Suppressor macrophage treated with lipopolysaccharide for 4 hours (primary cell): ENCODE measurements around the gene ZSCAN22.
A peak's percentile ranks its signal among the peaks of the same experiment; 100 is the strongest.
"Not testable (repeated sequence)": the region's sequence is repeated elsewhere in the genome, so short reads cannot be mapped to it uniquely, and the experiment has no call there.

Experiments
- DNase-seq: peaks from one replicate; pipeline ENCODE4 v3.0.0-alpha.2; 2020

ZSCAN22 gene

GRCh38 chr19:58326914-58327726, at the start of gene ZSCAN22:
ZSCAN22 (plus strand) TSS chr19:58326994; CDS start chr19:58334803, 7,809 bp downstream.
- DNase-seq, result peak; percentile 96

DNA sequence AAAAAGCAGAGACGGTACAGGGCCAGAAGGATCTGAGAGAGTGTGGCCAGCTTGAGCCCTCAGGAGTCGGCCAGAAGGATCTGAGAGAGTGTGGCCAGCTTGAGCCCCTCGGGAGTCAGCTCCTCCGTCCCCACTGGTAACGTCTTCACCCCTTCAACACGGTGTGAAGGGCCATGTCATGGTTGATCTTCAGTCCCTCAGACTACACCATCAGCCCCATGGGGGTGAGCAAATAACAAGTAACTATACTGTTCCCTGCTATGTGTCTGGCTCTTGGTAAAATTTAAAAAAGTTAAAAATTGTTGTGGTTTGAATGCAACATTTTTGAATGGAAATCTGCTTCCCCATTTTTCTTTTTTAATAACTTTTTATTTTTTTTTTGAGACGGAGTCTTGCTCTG, 49.6 kb upstream of the ZSCAN22 start:
- no peak for DNase-seq

GRCh38 chr19:58277748-58278540, 48.9 kb upstream of the ZSCAN22 start:
- no peak for DNase-seq

DNA sequence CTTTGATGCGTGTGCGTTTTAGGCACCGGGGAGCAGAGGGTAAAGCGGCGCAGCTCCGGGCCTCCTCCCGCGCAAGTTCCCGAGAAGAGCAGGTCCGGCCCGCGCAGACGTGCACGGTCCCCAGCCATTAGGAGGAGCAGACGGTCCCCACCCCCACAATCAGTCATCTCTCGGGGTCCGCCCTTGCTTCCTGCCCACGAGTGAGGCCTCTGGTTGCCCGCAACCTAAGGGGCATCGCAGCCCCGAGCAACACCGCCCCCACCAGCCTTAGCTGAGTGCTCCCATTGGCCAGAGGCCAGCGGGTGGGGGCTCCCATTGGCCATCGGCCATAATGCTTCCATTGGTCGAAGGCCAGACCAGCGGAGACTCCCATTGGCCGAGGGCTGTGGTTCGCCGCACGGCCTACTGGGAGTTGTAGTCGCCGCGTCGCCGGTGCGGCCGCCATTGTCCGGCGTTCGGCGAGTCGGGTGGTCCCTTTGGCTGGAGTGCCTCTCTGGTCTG, 48.2 kb upstream of the ZSCAN22 start, which contains the start of gene ZNF8:
Gene ZNF8, plus strand, starts transcription at position 415 of the 501 bp plus-strand sequence. CDS start 127 bp downstream, outside the sequence.
- peak; percentile 99 for DNase-seq

GRCh38 chr19:58279042-58279924, 47.5 kb upstream of the ZSCAN22 start:
- peak; percentile 58 for DNase-seq

DNA sequence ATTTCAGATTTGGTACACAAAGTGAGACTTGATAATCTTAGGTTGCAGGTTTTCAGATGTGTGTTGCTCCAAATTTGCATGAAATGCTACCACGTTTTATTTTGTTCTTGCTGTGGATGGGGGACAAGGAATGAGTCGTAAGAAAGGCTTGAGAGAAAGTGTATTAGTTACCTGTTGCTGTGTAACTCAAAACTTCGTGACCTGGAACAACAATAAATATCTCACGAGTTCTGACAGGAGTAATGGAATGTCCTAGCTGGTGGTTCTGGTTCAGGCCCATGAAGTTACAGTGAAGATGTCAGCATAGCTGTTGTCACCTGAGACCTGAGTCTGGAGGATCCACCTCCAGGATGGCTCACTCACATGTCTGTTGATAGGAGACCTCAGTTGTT, 46.9 kb upstream of the ZSCAN22 start:
- DNase-seq, result no peak

- no peak for DNase-seq
These were observed 42.6 kb upstream of the ZSCAN22 start for GRCh38 chr19:58284199-58284598.

DNA sequence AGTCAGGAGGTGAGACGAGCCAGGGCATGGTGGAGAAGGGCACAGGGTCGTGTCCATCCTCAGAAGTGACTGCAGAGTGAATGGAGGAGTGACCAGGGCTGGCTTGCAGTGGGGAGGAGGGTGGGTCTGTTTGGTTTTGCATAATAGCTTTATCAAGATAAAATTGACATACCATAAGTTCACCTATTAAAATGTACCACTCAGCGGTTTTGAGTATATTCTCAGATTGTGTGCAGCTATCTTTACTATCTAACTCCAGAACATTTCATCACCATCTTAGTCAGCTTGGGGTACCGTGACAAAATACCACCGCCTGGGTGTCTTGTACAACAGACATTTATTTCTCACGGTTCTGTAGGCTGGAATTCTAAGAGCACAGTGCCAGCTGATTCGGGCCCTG, 34.9 kb upstream of the ZSCAN22 start:
- no peak for DNase-seq

DNA sequence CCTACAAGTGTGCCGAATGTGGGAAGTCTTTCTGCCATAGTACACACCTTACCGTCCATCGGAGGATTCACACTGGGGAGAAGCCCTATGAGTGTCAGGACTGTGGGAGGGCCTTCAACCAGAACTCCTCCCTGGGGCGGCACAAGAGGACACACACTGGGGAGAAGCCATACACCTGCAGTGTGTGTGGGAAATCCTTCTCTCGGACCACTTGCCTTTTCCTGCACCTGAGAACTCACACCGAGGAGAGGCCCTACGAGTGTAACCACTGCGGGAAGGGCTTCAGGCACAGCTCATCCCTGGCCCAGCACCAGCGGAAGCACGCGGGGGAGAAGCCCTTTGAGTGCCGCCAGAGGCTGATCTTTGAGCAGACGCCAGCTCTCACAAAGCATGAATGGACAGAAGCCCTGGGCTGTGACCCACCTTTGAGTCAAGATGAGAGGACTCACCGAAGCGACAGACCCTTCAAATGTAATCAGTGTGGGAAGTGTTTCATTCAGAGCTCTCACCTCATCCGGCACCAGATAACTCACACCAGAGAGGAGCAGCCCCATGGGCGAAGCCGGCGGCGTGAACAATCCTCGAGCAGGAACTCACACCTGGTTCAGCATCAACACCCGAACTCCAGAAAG, 31.9 kb upstream of the ZSCAN22 start:
- no peak for DNase-seq

DNA sequence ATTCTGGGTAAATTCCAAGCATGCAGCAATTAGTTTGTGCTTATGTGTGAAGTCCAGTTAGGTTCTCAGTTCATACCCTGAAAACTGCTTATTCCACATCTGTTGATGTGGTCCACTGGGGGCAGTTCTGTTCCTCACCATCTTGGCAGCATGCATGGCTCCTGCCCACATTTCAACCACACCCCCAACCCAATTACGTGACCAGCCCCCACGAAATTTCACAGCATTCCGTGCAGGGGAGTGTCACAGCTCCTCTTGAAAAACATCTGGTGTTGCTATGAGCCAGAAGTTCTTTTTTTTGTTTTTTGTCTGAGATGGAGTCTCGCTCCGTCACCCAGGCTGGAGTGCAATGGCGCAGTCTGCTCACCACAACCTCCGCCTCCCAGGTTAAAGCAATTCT, 30.7 kb upstream of the ZSCAN22 start:
- no peak for DNase-seq

- DNase-seq, result no peak
These were observed 26.2 kb upstream of the ZSCAN22 start for GRCh38 chr19:58300620-58301019.

DNA sequence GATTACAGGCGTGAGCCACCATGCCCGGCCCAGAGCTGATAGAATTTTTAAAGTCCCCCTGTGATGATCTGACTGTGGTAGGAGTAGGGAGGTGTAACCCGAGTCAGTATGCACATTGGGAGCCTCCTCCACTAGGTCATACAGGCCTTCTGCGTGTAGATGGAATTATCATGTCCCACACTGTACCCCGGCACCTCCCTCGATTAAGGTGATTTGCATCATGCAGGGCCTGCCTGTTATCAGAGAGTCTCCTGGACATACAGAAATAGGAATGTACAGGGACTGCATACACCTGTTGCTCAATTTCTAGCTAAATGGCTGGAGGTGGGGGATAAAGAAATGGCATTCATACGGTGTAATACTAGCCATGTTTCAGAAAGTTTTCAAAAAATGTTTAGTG, 22.5 kb upstream of the ZSCAN22 start:
- no peak for DNase-seq

DNA sequence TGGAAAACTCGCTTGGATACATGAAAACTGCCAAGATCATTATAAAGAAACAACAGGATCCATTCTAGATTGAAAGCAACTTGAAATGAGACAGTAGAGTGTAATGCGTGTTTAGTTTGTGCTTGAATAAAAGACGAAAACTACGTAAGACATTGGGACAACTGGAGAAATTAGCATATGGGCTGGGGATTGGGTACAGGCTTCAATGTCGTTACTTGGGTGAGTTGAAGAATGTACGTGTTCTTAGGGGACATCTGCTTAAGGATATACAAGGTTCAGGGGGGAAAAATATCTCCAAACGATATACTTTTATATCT, 22.1 kb upstream of the ZSCAN22 start:
- no peak for DNase-seq

DNA sequence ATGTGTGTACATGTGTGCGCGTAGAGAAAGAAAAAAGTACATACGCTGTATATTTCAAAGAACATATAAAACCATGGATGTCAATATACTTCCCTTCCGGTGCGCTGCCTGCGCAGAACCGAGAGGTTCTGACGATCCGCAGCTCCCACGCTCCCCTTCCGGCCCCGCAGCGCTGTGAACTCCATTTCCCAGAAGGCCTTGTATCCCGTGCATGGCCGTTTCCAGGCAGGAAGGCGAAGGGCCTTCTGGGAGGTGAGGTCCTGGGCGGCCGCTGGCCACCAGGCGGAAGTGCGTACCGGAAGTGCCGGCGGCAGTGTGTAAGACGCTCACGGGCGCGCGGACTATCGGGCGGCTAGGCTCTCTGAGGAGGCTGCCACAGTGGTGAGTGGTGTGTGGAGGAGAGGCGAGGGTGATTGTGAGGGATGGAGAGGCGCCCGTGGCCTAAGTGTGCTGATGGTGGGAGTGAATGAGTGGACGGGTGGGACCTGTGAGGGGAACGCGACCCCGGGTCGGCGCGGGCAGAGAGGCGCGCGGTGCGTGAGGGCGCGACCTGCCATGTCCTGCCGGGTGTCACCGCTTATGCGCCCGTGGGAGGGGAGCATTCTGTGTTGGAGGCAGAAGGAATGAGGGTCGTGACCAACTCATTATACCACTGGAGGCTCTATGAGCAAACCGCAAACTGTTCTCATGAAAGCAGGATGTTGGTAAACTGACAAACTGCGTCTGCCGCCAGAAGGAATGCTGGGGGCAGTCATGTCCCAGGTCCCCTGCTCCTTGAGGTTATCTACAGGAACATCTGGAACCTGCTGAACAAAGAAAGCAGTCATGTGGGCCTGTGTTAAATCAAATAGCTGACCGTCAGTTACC, 21.5 kb upstream of the ZSCAN22 start, which contains the start of gene ERVK3-1:
Gene ERVK3-1, plus strand, starts transcription at position 313 of the 867 bp plus-strand sequence. CDS start 6,792 bp downstream, outside the sequence.
- DNase-seq, result peak; percentile 99

GRCh38 chr19:58305932-58306323, 20.9 kb upstream of the ZSCAN22 start:
- peak; percentile 18 for DNase-seq

DNA sequence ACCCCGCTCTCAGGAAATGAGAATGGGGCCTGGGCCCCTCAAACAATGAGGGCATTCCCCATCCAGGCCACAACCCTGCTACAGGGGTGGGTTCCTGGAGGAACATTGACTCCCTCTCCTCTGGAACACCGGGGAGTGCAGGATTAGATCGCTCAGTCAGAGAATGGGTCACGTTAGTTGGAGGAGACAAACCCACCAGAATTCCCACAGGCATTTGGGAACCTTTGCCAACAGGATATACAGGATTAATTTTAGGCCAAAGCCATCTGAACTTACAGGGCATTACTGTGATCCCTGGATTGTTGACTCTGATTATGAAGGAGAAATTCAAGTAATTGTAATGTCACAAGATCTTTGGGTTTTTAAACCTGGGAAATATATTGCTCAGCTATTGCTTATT, 19.1 kb upstream of the ZSCAN22 start:
- no peak for DNase-seq

GRCh38 chr19:58310685-58311084, 16.1 kb upstream of the ZSCAN22 start:
- not testable (repeated sequence) for DNase-seq

GRCh38 chr19:58311345-58311865, 15.4 kb upstream of the ZSCAN22 start:
- DNase-seq, result no peak

DNA sequence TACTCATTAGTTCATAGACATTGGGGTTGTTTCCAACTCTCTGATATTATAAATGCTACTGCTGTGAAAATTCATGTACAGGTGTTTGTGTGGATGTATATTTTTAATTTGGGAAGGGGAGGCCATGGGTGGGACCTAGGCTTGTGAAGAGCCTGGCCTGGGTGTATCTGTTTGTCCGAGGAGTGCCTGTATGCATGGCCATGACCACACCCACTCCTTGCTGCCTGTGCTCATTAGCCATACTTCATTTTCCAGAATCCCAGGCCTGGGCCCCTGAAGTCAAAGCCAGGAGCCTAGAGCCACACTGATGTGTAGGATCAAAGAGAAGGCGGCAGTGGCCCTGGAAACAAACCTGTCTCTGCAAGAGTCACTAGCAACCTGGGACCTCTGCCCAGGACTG, 11.2 kb upstream of the ZSCAN22 start:
- DNase-seq, result no peak

- peak; percentile 10 for DNase-seq
These were observed 9.2 kb upstream of the ZSCAN22 start for GRCh38 chr19:58317476-58318072.

- no peak for DNase-seq
These were observed 8.5 kb upstream of the ZSCAN22 start for GRCh38 chr19:58318297-58318696.
